Measurements from ENCODE around the gene PEX26. TPM values are rescaled to one million over a fixed set of nuclear protein-coding genes. Genes with fewer than 3 reads are reported as not detected.

The PEX26 gene
- 44.9 and 46.0 TPM in 2 replicates for total RNA-seq
- long read RNA-seq: 0 reads

DNA sequence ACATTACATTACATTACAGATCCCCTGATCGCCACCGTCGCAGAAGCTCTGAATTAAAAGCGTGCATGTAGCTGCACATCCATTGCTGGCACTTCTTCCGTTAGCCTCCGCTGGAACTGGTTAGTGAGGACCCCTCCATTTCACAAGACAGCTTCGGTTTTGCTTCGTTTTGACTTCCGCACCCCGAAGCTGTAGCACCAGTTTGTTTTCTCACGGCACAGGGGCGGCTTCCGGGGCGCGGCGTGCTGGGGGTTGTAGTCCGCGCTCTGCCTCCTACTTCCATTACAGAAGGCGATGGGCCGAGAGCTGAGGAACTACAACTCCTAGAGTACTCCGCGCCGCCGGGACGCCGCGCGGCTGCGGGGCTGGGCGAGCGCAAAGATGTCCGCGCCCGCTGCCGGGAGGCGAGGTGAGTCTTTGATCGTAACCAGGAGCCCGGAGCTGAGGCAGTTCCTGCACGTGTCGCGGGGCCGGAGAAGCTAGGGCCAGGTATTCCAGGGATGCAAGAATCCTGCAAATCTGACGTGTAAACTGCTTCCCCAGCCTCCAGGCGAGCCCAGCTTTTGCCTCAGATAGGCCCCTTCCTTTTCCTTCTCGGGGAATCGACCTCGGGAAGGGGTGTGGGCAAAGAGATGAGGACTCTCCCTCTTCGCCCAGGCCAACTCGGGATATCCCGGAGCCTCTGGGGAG is at the start of gene PEX26:
Gene PEX26, plus strand, starts transcription at position 352 of the 690 bp plus-strand sequence. CDS start 387 bp downstream, outside the sequence.
- Mint-ChIP-seq H3K4me1 (peaks cover 17% of the 10 kb centered on the region), H3K27ac (ENCODE audit: unreplicated experiment) (peak within 1 kb of the TSS; percentile 94), H3K4me3 (peak within 1 kb of the TSS; percentile 96), H3K27me3 (ENCODE audit: low read depth) (no peaks in the 10 kb centered on the region), H3K36me3 (ENCODE audit: low read depth) (peaks cover 13% of the 10 kb centered on the region), H3K9me3 (peaks cover 3% of the 10 kb centered on the region)
- peak; percentile 12 for TF ChIP-seq CTCF (conservative IDR thresholded peaks at IDR 0.05)
- DNase-seq (ENCODE audit: low read depth, low spot score): peak; percentile 81

- Mint-ChIP-seq H3K36me3 (ENCODE audit: low read depth) (no peaks in the 10 kb centered on the region), H3K4me1 (peaks cover 9% of the 10 kb centered on the region), H3K4me3 (no peak overlapping the region), H3K27ac (ENCODE audit: unreplicated experiment) (no peak overlapping the region), H3K9me3 (no peaks in the 10 kb centered on the region), H3K27me3 (ENCODE audit: low read depth) (peaks cover 49% of the 10 kb centered on the region)
- no peak for TF ChIP-seq CTCF (conservative IDR thresholded peaks at IDR 0.05)
- DNase-seq (ENCODE audit: low read depth, low spot score): no peak
These were observed 48.8 kb upstream of the PEX26 start for GRCh38 chr22:18028817-18029527.

GRCh38 chr22:18029686-18030267 is 48.0 kb upstream of the PEX26 start:
- TF ChIP-seq CTCF (conservative IDR thresholded peaks at IDR 0.05): no peak
- Mint-ChIP-seq H3K4me1 (peaks cover 5% of the 10 kb centered on the region), H3K27me3 (ENCODE audit: low read depth) (peaks cover 44% of the 10 kb centered on the region), H3K4me3 (no peak overlapping the region), H3K27ac (ENCODE audit: unreplicated experiment) (no peak overlapping the region), H3K36me3 (ENCODE audit: low read depth) (no peaks in the 10 kb centered on the region), H3K9me3 (no peaks in the 10 kb centered on the region)
- no peak for DNase-seq (ENCODE audit: low read depth, low spot score)

DNA sequence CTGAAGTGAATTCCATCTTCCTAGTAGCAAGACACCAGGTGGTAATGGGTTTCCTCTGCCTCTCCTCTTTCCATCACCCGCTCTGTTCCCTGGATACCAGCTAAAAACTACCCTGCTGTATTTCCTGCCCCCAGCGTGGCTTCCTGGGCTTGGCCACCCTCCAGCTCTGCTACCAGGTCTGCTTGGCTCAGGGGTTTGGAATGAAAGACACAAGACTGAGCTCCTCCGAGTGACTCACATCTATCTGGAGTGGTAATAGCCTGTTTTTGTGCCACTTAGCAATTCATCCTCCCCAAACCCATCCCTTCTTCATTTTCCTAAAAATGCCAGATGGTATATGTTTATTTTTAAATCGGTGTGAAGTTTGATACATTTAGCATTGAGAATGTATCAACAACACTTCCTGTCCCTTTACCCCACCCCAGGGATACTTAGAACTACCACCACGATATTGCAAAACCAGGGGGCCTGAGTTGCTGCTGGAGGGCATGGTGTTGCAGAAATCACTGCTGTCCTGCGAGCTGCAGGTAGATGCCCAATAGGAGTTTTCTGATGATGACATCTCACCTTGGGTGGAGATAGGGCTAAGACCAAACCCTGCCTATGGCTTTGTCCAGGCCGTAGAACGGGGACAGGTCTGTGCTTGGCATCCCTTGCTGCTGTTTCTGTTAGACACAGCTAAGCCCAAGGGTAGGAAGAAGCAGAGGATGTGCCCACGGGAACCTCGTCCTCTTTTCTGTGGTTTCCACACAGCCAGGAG is 45.9 kb upstream of the PEX26 start:
- Mint-ChIP-seq H3K9me3 (no peaks in the 10 kb centered on the region), H3K27me3 (ENCODE audit: low read depth) (peaks cover 26% of the 10 kb centered on the region), H3K36me3 (ENCODE audit: low read depth) (no peaks in the 10 kb centered on the region), H3K4me3 (no peak overlapping the region), H3K27ac (ENCODE audit: unreplicated experiment) (no peak overlapping the region), H3K4me1 (no peaks in the 10 kb centered on the region)
- TF ChIP-seq CTCF (conservative IDR thresholded peaks at IDR 0.05): no peak
- no peak for DNase-seq (ENCODE audit: low read depth, low spot score)

DNA sequence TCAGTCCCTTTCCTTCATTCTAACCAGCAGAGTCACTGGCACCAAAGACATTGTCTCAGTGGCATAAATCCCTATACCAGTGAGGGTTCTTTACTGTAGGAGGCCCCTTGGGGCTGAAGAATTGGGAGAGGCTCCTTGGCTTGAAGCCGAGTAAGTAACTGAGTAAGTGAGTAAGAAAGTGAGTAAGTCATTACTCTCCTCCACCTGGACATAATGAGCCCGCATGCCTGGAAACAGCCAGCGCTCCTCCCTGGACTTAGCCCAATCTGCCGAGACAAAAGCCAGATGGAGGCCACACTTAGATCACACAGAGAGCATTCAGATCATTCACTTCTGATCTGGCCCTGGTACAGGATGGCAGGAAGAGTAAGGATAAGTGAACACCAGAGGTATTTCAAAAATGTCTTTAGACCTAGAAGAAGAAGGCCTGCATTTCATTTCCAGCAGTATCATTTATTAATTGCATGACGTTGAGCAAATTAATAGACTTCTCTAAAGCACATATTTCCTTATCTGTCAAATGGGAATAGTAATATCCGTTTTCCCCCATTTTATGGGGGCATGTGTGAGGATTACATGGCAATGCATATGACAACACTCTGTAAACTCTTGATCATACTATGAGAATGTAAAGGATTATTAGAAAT is 45.2 kb upstream of the PEX26 start:
- H3K27me3 Mint-ChIP-seq (ENCODE audit: low read depth): peaks cover 20% of the 10 kb centered on the region
- H3K27ac Mint-ChIP-seq (ENCODE audit: unreplicated experiment): no peak overlapping the region
- H3K4me1 Mint-ChIP-seq: no peaks in the 10 kb centered on the region
- H3K4me3 Mint-ChIP-seq: no peak overlapping the region
- H3K9me3 Mint-ChIP-seq: no peaks in the 10 kb centered on the region
- no peak for TF ChIP-seq CTCF (conservative IDR thresholded peaks at IDR 0.05)
- H3K36me3 Mint-ChIP-seq (ENCODE audit: low read depth): no peaks in the 10 kb centered on the region
- no peak for DNase-seq (ENCODE audit: low read depth, low spot score)

Measured in neural crest cell (in vitro differentiated cells).